Caco-2 (cell line): ENCODE data around the gene B3GALT4. TPM values are rescaled to one million over a fixed set of nuclear protein-coding genes. Genes with fewer than 3 reads are reported as not detected.
A peak's percentile ranks its signal among the peaks of the same experiment; 100 is the strongest.

Experiments
- BruUV-seq: library from RNA; stranded (reverse); fragments of 400-500 nt; replicated peaks from 2 replicates; lab custom pipeline; 2021; lab: Mats Ljungman, UMichigan
- CTCF ChIA-PET: fragments of 300-600 bp; sonication (Branson Sonifier 250); formaldehyde crosslinking; loops from one replicate; lab custom pipeline; 2022; ENCODE audit warnings: antibody characterized with exemption; lab: Charles Lee
- POLR2A ChIA-PET: fragments of 300-600 bp; sonication (Branson Sonifier 250); formaldehyde crosslinking; loops from one replicate; lab custom pipeline; 2022; ENCODE audit warnings: antibody characterized with exemption; lab: Charles Lee
- DNase-seq, 2 experiments: peaks; one replicate each; pipeline versions ENCODE4 v3.0.0 to v3.0.0-alpha.2; 2020 to 2022
- H3K27me3 ChIP-seq: replicated peaks from 2 replicates; pipeline ENCODE4 v1.6.0; 2011; ENCODE audit warnings: low read length; ENCODE audit not compliant: control insufficient read depth, insufficient read depth
- H3K36me3 ChIP-seq: 2 replicates; pipeline ENCODE4 v1.5.1; 2011; ENCODE audit warnings: low read length; ENCODE audit not compliant: control insufficient read depth, insufficient read depth
- H3K4me1 ChIP-seq: fragments of 250-450 bp; sonication (Bioruptor Pico); 2 replicates; pipeline ENCODE4 v1.5.1; 2020; ENCODE audit warnings: mild to moderate bottlenecking
- H3K4me3 ChIP-seq: 2 replicates; pipeline ENCODE4 v1.5.1; 2011; ENCODE audit warnings: low read depth, mild to moderate bottlenecking, control low read depth, low read length
- H3K9me3 ChIP-seq: fragments of 250-450 bp; sonication (Bioruptor Pico); 2 replicates; pipeline ENCODE4 v1.5.1; 2020; ENCODE audit warnings: mild to moderate bottlenecking, moderate library complexity
- H3K27ac Mint-ChIP-seq: one replicate; pipeline ENCODE4 v1.8.0; 2022; ENCODE audit warnings: mixed read lengths; ENCODE audit not compliant: unreplicated experiment
- H3K27me3 Mint-ChIP-seq: one replicate; pipeline ENCODE4 v1.8.0; 2022; ENCODE audit warnings: mixed read lengths; ENCODE audit not compliant: insufficient read depth, unreplicated experiment
- H3K36me3 Mint-ChIP-seq: one replicate; pipeline ENCODE4 v1.8.0; 2022; ENCODE audit warnings: mild to moderate bottlenecking, mixed read lengths; ENCODE audit not compliant: insufficient read depth, unreplicated experiment
- H3K4me1 Mint-ChIP-seq: one replicate; pipeline ENCODE4 v1.8.0; 2022; ENCODE audit warnings: low read depth, mixed read lengths; ENCODE audit not compliant: unreplicated experiment
- H3K4me3 Mint-ChIP-seq: one replicate; pipeline ENCODE4 v1.8.0; 2022; ENCODE audit warnings: mild to moderate bottlenecking, moderate library complexity, mixed read lengths; ENCODE audit not compliant: unreplicated experiment
- H3K9me3 Mint-ChIP-seq: one replicate; pipeline ENCODE4 v1.8.0; 2022; ENCODE audit warnings: mixed read lengths; ENCODE audit not compliant: unreplicated experiment
- intact Hi-C: fragments of 100-400 bp; cut with micrococcal nuclease; formaldehyde crosslinking; loops from one replicate; pipeline ENCODE4 v1.10.0; 2022; ENCODE audit not compliant: unreplicated experiment
- total RNA-seq: library from RNA; stranded (reverse); gene quantifications from 2 replicates; pipeline ENCODE4 v1.2.3, GENCODE V29; 2022
- TF ChIP-seq, protein P1 (sequence below), 2 experiments: fragments of 200-600 bp in 1 of 2; IDR thresholded peaks; 1 replicate in 1 of 2; 2 replicates in 1 of 2; pipeline versions ENCODE4 v1.5.1 to v1.8.0; 2011 to 2022; ENCODE audit warnings: antibody characterized with exemption in 1 of 2, control low read depth in 1 of 2, inconsistent platforms in 1 of 2, low read depth in 1 of 2, low read length in 1 of 2, mild to moderate bottlenecking in 1 of 2, moderate library complexity in 1 of 2; ENCODE audit not compliant: insufficient read depth in 1 of 2, severe bottlenecking in 1 of 2, unreplicated experiment in 1 of 2

Gene B3GALT4
- total RNA-seq, 1 experiment from 2014 or later = 0.34 TPM

DNA sequence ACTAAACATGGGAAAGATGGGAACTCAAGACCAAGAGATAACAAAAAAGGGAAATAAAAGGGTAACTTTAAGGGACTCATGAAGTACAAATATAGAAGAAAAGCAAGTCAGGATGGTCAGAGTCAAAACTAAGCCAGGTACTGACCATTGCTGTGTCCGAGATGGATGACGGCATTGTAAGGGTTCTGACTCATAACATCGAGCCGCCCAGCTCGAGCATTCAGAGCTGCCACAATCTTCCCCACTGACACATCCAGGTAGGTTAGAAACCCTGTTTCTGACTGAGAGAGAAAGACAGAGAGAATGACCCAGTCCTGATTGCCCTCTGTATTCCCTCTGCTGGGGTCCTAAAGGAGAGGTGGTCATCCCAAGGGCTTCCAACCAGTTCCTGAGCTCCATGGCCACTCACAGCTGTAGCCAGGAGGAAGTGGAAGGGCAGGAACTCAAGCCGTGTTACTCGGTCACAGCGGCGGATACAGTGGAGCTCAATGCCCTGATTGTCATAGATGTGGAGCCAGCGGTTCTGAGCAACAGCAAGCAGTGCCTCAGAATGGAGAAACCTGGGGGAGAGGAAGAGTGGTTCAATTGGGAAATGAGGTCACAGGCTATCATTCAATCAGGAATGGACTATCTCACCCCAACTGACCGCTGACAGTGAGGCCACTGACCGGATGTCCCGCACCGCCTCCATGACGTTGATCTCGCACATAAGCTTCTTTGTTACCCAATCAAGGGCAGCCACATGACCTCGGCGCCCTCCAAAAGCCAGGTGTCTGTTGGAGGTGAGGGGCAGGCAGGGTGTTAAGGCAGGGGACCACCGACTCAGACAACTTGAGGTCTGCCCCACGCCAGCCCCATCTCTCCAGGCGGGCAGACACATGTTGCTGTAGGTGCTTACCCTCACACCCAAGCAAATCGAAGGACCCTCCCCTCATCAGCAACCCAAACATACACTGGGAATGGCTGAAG, 10.3 kb downstream of the B3GALT4 start:
- peak overlapping the region; percentile 87 for H3K4me3 Mint-ChIP-seq
- no peaks in the 10 kb centered on the region for H3K27me3 ChIP-seq
- no peak for DNase-seq
- TF ChIP-seq, protein P1, sequence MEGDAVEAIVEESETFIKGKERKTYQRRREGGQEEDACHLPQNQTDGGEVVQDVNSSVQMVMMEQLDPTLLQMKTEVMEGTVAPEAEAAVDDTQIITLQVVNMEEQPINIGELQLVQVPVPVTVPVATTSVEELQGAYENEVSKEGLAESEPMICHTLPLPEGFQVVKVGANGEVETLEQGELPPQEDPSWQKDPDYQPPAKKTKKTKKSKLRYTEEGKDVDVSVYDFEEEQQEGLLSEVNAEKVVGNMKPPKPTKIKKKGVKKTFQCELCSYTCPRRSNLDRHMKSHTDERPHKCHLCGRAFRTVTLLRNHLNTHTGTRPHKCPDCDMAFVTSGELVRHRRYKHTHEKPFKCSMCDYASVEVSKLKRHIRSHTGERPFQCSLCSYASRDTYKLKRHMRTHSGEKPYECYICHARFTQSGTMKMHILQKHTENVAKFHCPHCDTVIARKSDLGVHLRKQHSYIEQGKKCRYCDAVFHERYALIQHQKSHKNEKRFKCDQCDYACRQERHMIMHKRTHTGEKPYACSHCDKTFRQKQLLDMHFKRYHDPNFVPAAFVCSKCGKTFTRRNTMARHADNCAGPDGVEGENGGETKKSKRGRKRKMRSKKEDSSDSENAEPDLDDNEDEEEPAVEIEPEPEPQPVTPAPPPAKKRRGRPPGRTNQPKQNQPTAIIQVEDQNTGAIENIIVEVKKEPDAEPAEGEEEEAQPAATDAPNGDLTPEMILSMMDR (IDR thresholded peaks at IDR 0.05; ENCODE audit: insufficient read depth in 1 of 2, low read depth in 1 of 2, low read length in 1 of 2, severe bottlenecking in 1 of 2, unreplicated experiment in 1 of 2) = no peak
- H3K4me1 ChIP-seq = peaks cover 7% of the 10 kb centered on the region; the same call in 1 of the 2 replicates
- H3K36me3 ChIP-seq = 0 out of 2 replicates have a peak, but pooled peaks cover 1% of the 10 kb centered on the region
- intact Hi-C loops = no loop called here
- H3K36me3 Mint-ChIP-seq = peaks cover 62% of the 10 kb centered on the region
- no peaks in the 10 kb centered on the region for H3K27me3 Mint-ChIP-seq
- BruUV-seq = no TSS peak
- H3K27ac Mint-ChIP-seq = peak overlapping the region; percentile 19
- H3K4me1 Mint-ChIP-seq = peaks cover 13% of the 10 kb centered on the region
- ChIA-PET CTCF (no interaction called here), POLR2A (no interaction called here)
- H3K9me3 ChIP-seq = no peaks in the 10 kb centered on the region
- no peaks in the 10 kb centered on the region for H3K9me3 Mint-ChIP-seq
- no peak overlapping the region for H3K4me3 ChIP-seq

DNA sequence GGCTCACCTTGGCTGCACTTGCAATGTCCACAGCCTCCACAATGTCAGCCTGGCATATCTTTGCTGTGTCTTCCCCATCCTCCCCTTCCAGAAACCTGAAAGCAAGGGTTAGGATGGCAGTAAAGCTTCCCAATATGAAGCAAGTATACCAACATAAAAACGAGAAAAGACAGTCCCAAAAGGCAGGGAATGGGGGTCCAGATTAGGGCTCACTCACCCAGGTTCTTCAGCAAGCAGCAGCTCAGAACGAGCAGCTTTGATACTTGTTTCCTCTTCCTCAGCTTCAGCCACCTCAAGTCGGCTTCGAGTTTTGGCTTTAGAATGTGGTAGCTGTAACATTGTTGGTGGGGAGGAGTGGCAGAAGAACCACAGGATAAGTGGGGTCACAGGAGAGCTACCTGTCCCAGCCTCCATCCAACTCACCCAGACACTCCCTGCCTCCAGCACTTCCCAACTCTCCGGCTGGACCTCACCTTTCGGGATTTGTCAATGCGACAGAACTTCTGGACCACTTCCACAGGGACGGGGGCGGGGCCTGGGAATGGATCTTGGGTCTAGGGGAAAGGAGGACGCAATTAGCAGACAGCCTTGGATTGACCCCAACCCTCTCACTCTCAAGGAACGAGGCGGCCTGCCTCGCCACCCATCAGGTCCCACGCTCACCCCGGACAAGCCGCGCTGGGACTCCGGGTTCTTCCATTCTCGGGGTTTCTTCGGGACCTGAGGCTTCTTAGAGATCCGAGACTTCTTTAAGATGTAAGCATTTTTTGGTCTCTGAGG, 11.4 kb downstream of the B3GALT4 start:
- POLR2A ChIA-PET = interaction anchor here (0.8 to 2.5 kb wide), 7 partner anchors 10 to 317 kb away, joined by 3 to 22 read pairs (median 9); partner anchors contain the start of genes B3GALT4, HSD17B8, RGL2 and RPS18
- H3K4me3 ChIP-seq = peak overlapping the region; percentile 65
- Mint-ChIP-seq H3K4me3 (peak overlapping the region; percentile 87), H3K9me3 (no peaks in the 10 kb centered on the region), H3K27ac (peak overlapping the region; percentile 94), H3K27me3 (no peaks in the 10 kb centered on the region), H3K36me3 (peaks cover 73% of the 10 kb centered on the region), H3K4me1 (peaks cover 13% of the 10 kb centered on the region)
- peaks cover 7% of the 10 kb centered on the region; the same call in 1 of the 2 replicates for H3K4me1 ChIP-seq
- H3K36me3 ChIP-seq = 0 out of 2 replicates have a peak, but pooled peaks cover 2% of the 10 kb centered on the region
- H3K27me3 ChIP-seq = no peaks in the 10 kb centered on the region
- CTCF ChIA-PET = interaction anchor here (0.7 to 2.2 kb wide), 5 partner anchors 9 to 130 kb away, joined by 3 to 9 read pairs (median 4); partner anchors contain the start of genes B3GALT4, CUTA and RGL2
- DNase-seq = no peak
- TF ChIP-seq, protein P1 (IDR thresholded peaks at IDR 0.05; ENCODE audit: insufficient read depth in 1 of 2, low read depth in 1 of 2, low read length in 1 of 2, severe bottlenecking in 1 of 2, unreplicated experiment in 1 of 2) = no peak
- no peaks in the 10 kb centered on the region for H3K9me3 ChIP-seq
- intact Hi-C loops = no loop called here
- BruUV-seq = TSS peak; percentile 56
